ENCODE results near the gene ACIN1.

ACIN1 gene

GRCh38 chr14:23105348-23105824 is 10.4 kb upstream of the ACIN1 start:
- no peak for DNase-seq (ENCODE audit: low read depth, low spot score)
- WGBS (ENCODE audit: insufficient coverage, insufficient read length) = no CpG with 5 or more reads among the region's 4 CpGs
- no peak overlapping the region for H3K4me3 ChIP-seq (ENCODE audit: low read length)

GRCh38 chr14:23104591-23105347 is 9.8 kb upstream of the ACIN1 start, which contains the start of gene CIROP:
Gene CIROP, minus strand, starts transcription at chr14:23104989. Its CDS starts 69 bp downstream, at chr14:23104920.
- no peaks in the 10 kb centered on the region for H3K9me3 ChIP-seq (ENCODE audit: control insufficient read depth, insufficient read depth, low read length)

More at GRCh38 chr14:23105348-23105824, 10.4 kb upstream of the ACIN1 start:
- Histone ChIP-seq H3K9me3 (ENCODE audit: control insufficient read depth, insufficient read depth, low read length) (no peaks in the 10 kb centered on the region), H3K27me3 (ENCODE audit: control insufficient read depth, insufficient read depth, low read length) (no peaks in the 10 kb centered on the region), H3K27ac (ENCODE audit: low read length) (no peak overlapping the region), H3K36me3 (ENCODE audit: control insufficient read depth, insufficient read depth, low read length) (no peaks in the 10 kb centered on the region), H3K4me1 (ENCODE audit: control insufficient read depth, insufficient read depth, low read length) (0 out of 2 replicates have a peak, but pooled peaks cover 1% of the 10 kb centered on the region)

DNA sequence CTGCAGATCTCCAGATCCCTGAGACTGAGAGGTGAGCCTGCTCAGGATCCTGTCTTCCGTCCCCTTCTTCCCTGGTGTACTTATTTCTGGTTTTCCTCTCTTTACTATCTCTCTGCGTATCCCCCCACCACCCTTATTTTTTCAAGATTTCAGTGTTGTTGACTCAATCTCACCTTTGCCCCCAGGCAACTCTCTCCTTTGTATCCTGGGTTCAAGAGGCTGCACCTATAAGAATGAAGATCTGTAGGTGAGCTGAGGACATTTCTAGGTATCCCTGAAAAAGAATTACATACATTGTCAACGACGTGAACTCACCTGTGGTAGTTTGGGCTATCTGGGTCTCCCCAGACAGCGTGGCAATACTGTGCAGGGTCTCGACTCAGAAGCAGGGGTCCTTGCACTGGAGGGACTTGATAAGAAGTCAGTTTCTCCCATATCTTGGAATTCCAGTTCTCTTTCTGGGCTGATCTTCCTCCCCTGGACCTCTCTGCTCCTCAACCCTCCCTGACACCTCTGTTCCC is 9.2 kb upstream of the ACIN1 start:
- no peak for DNase-seq (ENCODE audit: low read depth, low spot score)
- Histone ChIP-seq H3K36me3 (ENCODE audit: control insufficient read depth, insufficient read depth, low read length) (no peaks in the 10 kb centered on the region), H3K9me3 (ENCODE audit: control insufficient read depth, insufficient read depth, low read length) (no peaks in the 10 kb centered on the region), H3K4me1 (ENCODE audit: control insufficient read depth, insufficient read depth, low read length) (0 out of 2 replicates have a peak, but pooled peaks cover 1% of the 10 kb centered on the region), H3K27ac (ENCODE audit: low read length) (no peak overlapping the region), H3K27me3 (ENCODE audit: control insufficient read depth, insufficient read depth, low read length) (no peaks in the 10 kb centered on the region), H3K4me3 (ENCODE audit: low read length) (no peak overlapping the region)
- no CpG with 5 or more reads among the region's 6 CpGs for WGBS (ENCODE audit: insufficient coverage, insufficient read length)

More at GRCh38 chr14:23104591-23105347, 9.8 kb upstream of the ACIN1 start, which contains the start of gene CIROP:
- Histone ChIP-seq H3K36me3 (ENCODE audit: control insufficient read depth, insufficient read depth, low read length) (no peaks in the 10 kb centered on the region), H3K27me3 (ENCODE audit: control insufficient read depth, insufficient read depth, low read length) (no peaks in the 10 kb centered on the region), H3K27ac (ENCODE audit: low read length) (no peak within 1 kb of the TSS), H3K4me3 (ENCODE audit: low read length) (no peak within 1 kb of the TSS), H3K4me1 (ENCODE audit: control insufficient read depth, insufficient read depth, low read length) (0 out of 2 replicates have a peak, but pooled peaks cover 1% of the 10 kb centered on the region)
- no peak for DNase-seq (ENCODE audit: low read depth, low spot score)
- 100% methylated on average over 2 of the region's 11 CpGs for WGBS (ENCODE audit: insufficient coverage, insufficient read length)

GRCh38 chr14:23103581-23103980 is 8.6 kb upstream of the ACIN1 start:
- no CpG with 5 or more reads among the region's 4 CpGs for WGBS (ENCODE audit: insufficient coverage, insufficient read length)
- H3K27me3 ChIP-seq (ENCODE audit: control insufficient read depth, insufficient read depth, low read length) = no peaks in the 10 kb centered on the region
- no peaks in the 10 kb centered on the region for H3K9me3 ChIP-seq (ENCODE audit: control insufficient read depth, insufficient read depth, low read length)
- no peaks in the 10 kb centered on the region for H3K36me3 ChIP-seq (ENCODE audit: control insufficient read depth, insufficient read depth, low read length)
- no peak for DNase-seq (ENCODE audit: low read depth, low spot score)
- H3K4me1 ChIP-seq (ENCODE audit: control insufficient read depth, insufficient read depth, low read length) = 0 out of 2 replicates have a peak, but pooled peaks cover 1% of the 10 kb centered on the region
- H3K27ac ChIP-seq (ENCODE audit: low read length) = no peak overlapping the region
- H3K4me3 ChIP-seq (ENCODE audit: low read length) = no peak overlapping the region

DNA sequence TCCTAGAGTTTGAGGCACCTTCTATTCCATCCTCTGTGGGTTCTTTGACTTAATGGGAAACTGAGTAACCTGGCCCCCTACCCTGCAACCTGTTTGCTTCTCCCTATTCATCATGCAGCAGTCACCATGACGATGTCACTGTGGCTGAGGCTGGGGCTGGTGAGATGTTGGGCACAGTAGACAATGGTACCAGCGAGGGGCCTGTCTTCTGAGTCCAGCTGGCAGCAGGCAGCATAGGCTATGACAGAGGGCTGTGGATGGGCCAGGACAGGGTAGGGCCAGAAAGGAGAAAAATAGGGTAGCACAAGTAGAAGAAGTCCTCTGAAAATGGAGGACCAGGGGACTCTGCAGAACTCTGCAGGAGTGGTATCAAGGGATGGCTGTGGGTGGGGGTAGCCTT is 7.9 kb upstream of the ACIN1 start:
- WGBS (ENCODE audit: insufficient coverage, insufficient read length) = no CpG with 5 or more reads among the region's 2 CpGs
- no peaks in the 10 kb centered on the region for H3K9me3 ChIP-seq (ENCODE audit: control insufficient read depth, insufficient read depth, low read length)
- no peak overlapping the region for H3K4me3 ChIP-seq (ENCODE audit: low read length)
- no peak overlapping the region for H3K27ac ChIP-seq (ENCODE audit: low read length)
- no peak for DNase-seq (ENCODE audit: low read depth, low spot score)
- H3K4me1 ChIP-seq (ENCODE audit: control insufficient read depth, insufficient read depth, low read length) = 0 out of 2 replicates have a peak, but pooled peaks cover 1% of the 10 kb centered on the region
- no peaks in the 10 kb centered on the region for H3K27me3 ChIP-seq (ENCODE audit: control insufficient read depth, insufficient read depth, low read length)
- H3K36me3 ChIP-seq (ENCODE audit: control insufficient read depth, insufficient read depth, low read length) = peaks cover 5% of the 10 kb centered on the region; the same call in 1 of the 2 replicates

GRCh38 chr14:23101986-23102625 is 7.2 kb upstream of the ACIN1 start:
- H3K27ac ChIP-seq (ENCODE audit: low read length) = no peak overlapping the region

DNA sequence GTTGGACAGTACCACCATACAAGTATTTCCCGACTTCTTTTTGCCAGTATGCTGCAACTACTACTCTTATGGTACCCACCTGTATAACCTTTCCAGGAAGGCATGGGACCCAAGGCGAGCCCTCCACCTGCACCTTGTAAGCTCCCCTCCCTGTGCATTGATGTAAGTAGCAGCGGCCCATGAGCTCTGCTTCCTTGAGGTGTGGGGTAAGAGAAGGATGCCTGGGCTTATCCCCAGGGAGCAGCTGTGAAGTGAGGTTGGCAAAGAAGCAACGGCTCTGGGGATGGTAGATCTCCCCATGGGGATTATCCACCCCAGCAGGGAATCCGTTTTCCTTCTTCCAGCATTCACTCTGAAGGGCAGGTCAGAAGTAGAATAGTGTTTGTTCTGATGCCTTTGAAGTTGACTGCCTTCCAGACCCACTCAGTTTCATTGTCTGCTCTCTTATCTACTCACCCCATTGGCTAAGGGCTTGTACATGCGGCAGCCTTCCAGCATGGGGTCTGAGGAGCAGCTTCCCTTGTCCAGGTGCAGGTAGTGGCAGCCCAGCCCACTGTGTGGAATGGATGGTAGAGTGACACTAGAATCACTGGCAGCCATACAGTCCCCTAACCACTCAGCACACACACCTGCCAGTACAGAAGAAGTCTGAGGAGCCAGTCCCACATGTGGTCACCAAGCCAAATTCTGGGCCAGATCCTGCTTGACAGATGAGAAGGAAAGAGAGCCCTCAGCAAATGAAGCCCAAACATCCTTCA is 6.5 kb upstream of the ACIN1 start:
- no peak overlapping the region for H3K4me3 ChIP-seq (ENCODE audit: low read length)
- DNase-seq (ENCODE audit: low read depth, low spot score) = no peak
- H3K4me1 ChIP-seq (ENCODE audit: control insufficient read depth, insufficient read depth, low read length) = peaks cover 1% of the 10 kb centered on the region; the same call in 1 of the 2 replicates
- H3K27me3 ChIP-seq (ENCODE audit: control insufficient read depth, insufficient read depth, low read length) = no peaks in the 10 kb centered on the region
- no CpG with 5 or more reads among the region's 6 CpGs for WGBS (ENCODE audit: insufficient coverage, insufficient read length)
- no peaks in the 10 kb centered on the region for H3K9me3 ChIP-seq (ENCODE audit: control insufficient read depth, insufficient read depth, low read length)
- no peak overlapping the region for H3K27ac ChIP-seq (ENCODE audit: low read length)
- peaks cover 7% of the 10 kb centered on the region; the same call in 1 of the 2 replicates for H3K36me3 ChIP-seq (ENCODE audit: control insufficient read depth, insufficient read depth, low read length)

More at GRCh38 chr14:23101986-23102625, 7.2 kb upstream of the ACIN1 start:
- Histone ChIP-seq H3K4me1 (ENCODE audit: control insufficient read depth, insufficient read depth, low read length) (0 out of 2 replicates have a peak, but pooled peaks cover 1% of the 10 kb centered on the region), H3K36me3 (ENCODE audit: control insufficient read depth, insufficient read depth, low read length) (peaks cover 7% of the 10 kb centered on the region; the same call in 1 of the 2 replicates), H3K9me3 (ENCODE audit: control insufficient read depth, insufficient read depth, low read length) (no peaks in the 10 kb centered on the region), H3K4me3 (ENCODE audit: low read length) (no peak overlapping the region), H3K27me3 (ENCODE audit: control insufficient read depth, insufficient read depth, low read length) (no peaks in the 10 kb centered on the region)
- WGBS (ENCODE audit: insufficient coverage, insufficient read length) = 100% methylated on average over 2 of the region's 10 CpGs
- DNase-seq (ENCODE audit: low read depth, low spot score) = no peak

GRCh38 chr14:23099212-23099861 is 4.4 kb upstream of the ACIN1 start:
- Histone ChIP-seq H3K9me3 (ENCODE audit: control insufficient read depth, insufficient read depth, low read length) (no peaks in the 10 kb centered on the region), H3K27ac (ENCODE audit: low read length) (no peak overlapping the region), H3K36me3 (ENCODE audit: control insufficient read depth, insufficient read depth, low read length) (peaks cover 7% of the 10 kb centered on the region; the same call in 1 of the 2 replicates), H3K27me3 (ENCODE audit: control insufficient read depth, insufficient read depth, low read length) (no peaks in the 10 kb centered on the region), H3K4me3 (ENCODE audit: low read length) (no peak overlapping the region), H3K4me1 (ENCODE audit: control insufficient read depth, insufficient read depth, low read length) (no peaks in the 10 kb centered on the region; the same call in 1 of the 2 replicates)
- no CpG with 5 or more reads among the region's 10 CpGs for WGBS (ENCODE audit: insufficient coverage, insufficient read length)
- DNase-seq (ENCODE audit: low read depth, low spot score) = no peak

DNA sequence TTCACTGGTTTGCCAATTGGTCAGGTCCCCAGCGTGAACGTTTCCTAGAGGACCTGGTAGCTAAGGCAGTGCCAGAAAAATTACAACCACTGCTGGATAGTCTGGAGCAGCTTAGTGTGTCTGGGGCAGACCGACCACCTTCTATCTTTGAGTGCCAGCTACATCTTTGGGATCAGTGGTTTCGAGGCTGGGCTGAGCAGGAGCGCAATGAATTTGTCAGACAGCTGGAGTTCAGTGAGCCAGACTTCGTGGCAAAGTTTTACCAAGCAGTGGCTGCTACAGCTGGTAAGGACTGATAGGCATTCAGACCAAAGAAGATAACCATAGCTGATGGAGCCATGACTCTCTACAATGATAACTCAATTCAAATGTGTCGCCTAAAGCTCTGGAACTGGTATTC is 2.9 kb upstream of the ACIN1 start:
- no peak for DNase-seq (ENCODE audit: low read depth, low spot score)
- peaks cover 7% of the 10 kb centered on the region; the same call in 1 of the 2 replicates for H3K36me3 ChIP-seq (ENCODE audit: control insufficient read depth, insufficient read depth, low read length)
- no peaks in the 10 kb centered on the region; the same call in 1 of the 2 replicates for H3K4me1 ChIP-seq (ENCODE audit: control insufficient read depth, insufficient read depth, low read length)
- WGBS (ENCODE audit: insufficient coverage, insufficient read length) = no CpG with 5 or more reads among the region's 7 CpGs
- no peak overlapping the region for H3K4me3 ChIP-seq (ENCODE audit: low read length)
- no peaks in the 10 kb centered on the region for H3K27me3 ChIP-seq (ENCODE audit: control insufficient read depth, insufficient read depth, low read length)
- H3K27ac ChIP-seq (ENCODE audit: low read length) = no peak overlapping the region
- H3K9me3 ChIP-seq (ENCODE audit: control insufficient read depth, insufficient read depth, low read length) = no peaks in the 10 kb centered on the region
